GM19395 (cell line): ENCODE data around the gene AIP.
"Not testable (repeated sequence)": the region's sequence is repeated elsewhere in the genome, so short reads cannot be mapped to it uniquely, and the experiment has no call there.

Experiments used
- ATAC-seq: cut with Tn5 transposase; IDR thresholded peaks from one replicate; pipeline ENCODE4 v1.9.1; 2021; ENCODE audit warnings: mild to moderate bottlenecking, moderate library complexity; ENCODE audit not compliant: unreplicated experiment

Gene AIP

GRCh38 chr11:67448220-67448609 lies 34.6 kb upstream of the AIP start:
- no peak for ATAC-seq

DNA sequence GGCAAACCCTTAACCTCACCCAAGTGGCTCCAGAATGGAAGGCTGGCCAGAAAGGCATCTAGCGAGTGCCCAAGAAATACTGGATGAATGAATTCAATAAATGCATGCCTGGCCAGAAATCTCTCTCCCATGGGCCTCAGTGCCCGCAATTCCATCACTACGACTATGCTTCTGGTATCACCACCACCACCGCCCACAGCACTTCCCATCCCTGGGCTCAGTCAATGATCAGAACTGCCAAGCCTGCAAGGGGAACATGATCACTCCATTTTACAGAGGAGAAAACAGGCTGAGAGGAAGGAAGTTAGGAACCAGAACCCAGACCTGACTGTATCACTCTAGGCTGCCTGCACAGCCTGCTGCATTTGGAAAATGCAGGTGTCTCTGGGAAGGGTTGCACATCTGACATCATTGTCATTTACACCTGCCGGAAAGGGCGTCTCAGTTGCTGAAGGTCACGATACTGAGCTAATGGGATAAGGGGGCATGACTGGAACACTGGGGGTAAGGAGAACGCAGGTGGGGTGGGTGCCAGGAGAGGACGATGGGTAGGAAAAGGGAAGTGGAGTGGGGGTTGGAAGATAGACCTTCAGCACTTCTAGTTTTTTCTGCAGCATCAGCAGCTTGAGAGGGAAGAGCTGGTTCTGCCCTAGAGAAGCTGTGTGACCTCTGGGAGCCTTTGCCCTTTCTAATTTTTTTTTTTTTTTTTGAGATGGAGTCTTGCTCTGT lies 33.5 kb upstream of the AIP start:
- no peak for ATAC-seq

- no peak for ATAC-seq
These were observed 31.8 kb upstream of the AIP start for GRCh38 chr11:67450796-67451657.

DNA sequence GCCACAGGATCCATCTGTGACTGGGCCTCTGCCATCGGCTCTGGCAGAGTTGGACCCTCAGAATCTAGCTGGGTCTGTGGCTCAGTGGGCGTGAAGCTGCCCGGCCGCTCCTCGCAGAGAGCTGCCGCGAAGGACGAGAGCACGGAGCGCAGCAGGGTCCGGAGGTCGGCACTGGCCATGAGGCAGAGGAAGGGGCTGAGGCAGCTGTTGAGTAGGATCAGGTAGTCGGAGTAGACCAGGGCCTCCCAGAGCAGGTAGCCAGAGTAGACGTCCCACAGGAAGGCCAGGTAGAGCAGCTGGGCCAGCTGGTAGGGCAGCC lies 31.2 kb upstream of the AIP start:
- no peak for ATAC-seq

GRCh38 chr11:67452141-67452952 lies 30.5 kb upstream of the AIP start, which contains the start of gene GPR152:
GPR152 (minus strand) TSS chr11:67452729; CDS start chr11:67452724, 5 bp downstream.
- no peak for ATAC-seq

DNA sequence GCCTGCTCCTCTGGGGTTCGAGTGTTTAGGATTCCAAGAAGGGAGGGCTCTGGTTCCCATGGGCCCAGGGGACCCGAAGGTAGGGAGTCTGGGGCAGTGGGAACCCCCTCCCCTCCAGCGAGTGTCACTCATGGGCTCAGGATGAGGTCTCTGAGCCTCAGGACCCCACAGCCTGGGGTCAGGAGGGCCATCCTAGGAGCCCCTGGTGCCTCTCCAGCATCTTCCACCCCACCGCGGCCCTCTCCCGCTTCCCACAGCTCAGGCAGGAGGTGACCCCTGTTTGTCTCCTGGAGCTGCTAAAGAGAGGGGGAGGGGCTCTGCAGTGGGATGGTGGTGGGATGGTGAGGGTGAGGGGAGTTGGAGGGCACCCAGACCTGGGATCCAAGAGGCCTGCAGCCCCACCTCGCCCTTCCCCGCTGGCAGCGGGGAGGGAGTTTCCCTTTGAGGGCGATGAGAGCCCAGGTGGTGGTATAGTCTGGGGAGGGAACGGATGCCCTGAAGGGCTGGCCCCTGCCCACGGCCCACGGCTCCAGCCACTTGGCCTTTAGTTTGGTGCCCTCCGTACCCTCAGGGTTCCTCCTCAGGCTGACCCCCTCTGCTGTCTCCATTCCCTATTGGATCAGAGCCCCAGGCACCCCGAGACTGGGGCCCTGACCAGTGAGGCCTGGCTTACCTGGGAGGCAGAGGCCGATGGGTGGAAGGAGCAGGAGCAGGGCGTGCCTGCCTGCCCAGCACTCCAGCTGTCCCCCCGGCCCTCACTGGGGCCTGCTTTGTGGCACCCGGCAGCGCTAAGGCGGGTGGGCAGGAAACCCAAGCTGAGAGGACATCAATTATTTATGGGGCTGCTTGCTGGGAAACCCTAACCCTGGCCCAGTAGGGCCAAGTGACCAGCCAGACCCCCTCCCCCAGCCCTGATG lies 28.8 kb upstream of the AIP start:
- no peak for ATAC-seq

DNA sequence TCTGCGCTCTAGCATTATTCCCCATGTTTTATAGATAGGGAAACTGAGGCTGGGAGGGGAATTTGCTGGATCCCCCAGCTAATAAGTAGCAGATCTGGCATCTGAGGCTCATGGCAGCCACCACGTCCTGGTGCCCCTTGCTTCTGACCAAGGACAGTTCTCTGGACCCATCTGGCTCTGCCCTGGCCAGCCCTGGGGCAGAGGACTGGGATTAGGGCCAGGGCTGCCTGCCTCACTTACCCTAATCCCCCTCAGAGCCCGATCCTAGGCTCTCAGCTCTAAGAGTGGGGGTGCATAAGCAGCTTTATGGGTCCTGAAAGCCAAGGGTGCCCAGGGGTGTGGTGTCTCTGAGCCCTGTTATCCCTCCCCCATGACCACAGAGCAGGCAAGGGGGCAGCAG lies 27.8 kb upstream of the AIP start, which contains the start of gene CABP4:
CABP4 (plus strand) TSS at position 301 of the 400 bp plus-strand sequence; CDS start at position 371, 70 bp downstream.
- no peak for ATAC-seq

GRCh38 chr11:67456068-67456705 lies 26.6 kb upstream of the AIP start:
- no peak for ATAC-seq

GRCh38 chr11:67457453-67457852 lies 25.4 kb upstream of the AIP start:
- ATAC-seq, result no peak

- no peak for ATAC-seq
These were observed 24.6 kb upstream of the AIP start for GRCh38 chr11:67458266-67458665.

GRCh38 chr11:67463186-67463585 lies 19.6 kb upstream of the AIP start:
- ATAC-seq, result no peak

GRCh38 chr11:67463680-67464410 lies 19.0 kb upstream of the AIP start:
- ATAC-seq, result no peak

- ATAC-seq, result peak; percentile 41
These were observed 18.2 kb upstream of the AIP start for GRCh38 chr11:67464411-67465188.

DNA sequence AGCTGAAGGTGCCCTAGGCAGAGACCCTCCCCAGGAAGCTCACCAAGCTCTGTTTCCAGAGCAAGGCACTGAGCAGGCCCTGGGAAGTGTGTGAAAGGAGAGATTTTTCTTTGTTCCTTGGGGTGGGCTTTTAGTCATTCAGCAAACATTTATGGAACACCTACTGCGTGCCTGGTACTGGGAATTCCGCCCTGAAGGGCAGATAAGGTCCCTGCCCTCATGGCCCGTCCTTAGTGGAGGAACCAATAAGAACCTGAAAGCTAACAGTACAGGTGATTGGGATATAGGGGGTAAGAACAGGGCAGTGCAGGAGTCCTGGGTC lies 17.7 kb upstream of the AIP start:
- ATAC-seq, result no peak

- ATAC-seq, result not testable (repeated sequence)
These were observed 17.3 kb upstream of the AIP start for GRCh38 chr11:67465530-67465929.

GRCh38 chr11:67466367-67466766 lies 16.5 kb upstream of the AIP start:
- ATAC-seq, result no peak

GRCh38 chr11:67466962-67467771 lies 15.7 kb upstream of the AIP start:
- ATAC-seq, result no peak

DNA sequence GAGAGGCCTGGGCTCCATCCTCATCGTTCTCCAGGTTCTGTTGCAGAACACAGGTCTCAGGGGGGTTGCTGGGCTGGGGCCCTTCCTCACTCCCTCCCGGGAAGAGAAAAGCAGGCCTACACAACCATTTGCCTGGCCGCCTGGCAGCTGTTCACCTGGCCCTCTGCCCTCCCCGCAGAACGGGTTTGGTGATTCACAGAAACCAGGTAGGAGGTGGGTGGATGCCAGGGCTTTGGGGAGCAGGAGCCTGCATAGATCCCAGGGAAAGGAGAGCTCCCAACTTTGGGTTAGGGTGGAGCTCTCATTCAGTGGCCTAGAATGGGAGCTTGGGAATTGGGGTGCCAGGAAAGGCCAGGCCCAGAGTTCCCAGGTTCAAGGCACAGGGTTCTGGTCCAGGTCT lies 14.8 kb upstream of the AIP start:
- ATAC-seq, result no peak
